Measurements from ENCODE around the gene ZBTB20. TPM values are rescaled to one million over a fixed set of nuclear protein-coding genes. Genes with fewer than 3 reads are reported as not detected.

ZBTB20 gene
- total and polyA plus RNA-seq, 5 donors from 2014 or later = 10.1 to 58.2 (median 13.2) TPM

GRCh38 chr3:114460459-114460858 is 686.6 kb downstream of the ZBTB20 start:
- Mint-ChIP-seq H3K27ac (no peak overlapping the region), H3K4me3 (no peak overlapping the region), H3K9me3 (no peaks in the 10 kb centered on the region), H3K4me1 (peaks cover 0 to 9% (median 1%) of the 10 kb centered on the region in 4 donors), H3K27me3 (no peaks in the 10 kb centered on the region), H3K36me3 (no peaks in the 10 kb centered on the region)
- ATAC-seq (ENCODE audit: low read depth in 2 of 2) (no peak), DNase-seq (no peak)
- H3K9me3 ChIP-seq (ENCODE audit: control insufficient read depth in 2 of 2, low read length in 2 of 2) = no peaks in the 10 kb centered on the region
- H3K4me3 ChIP-seq (ENCODE audit: low read depth, low read length) = no peak overlapping the region
- H3K36me3 ChIP-seq (ENCODE audit: control insufficient read depth, insufficient read depth, low read length) = no peaks in the 10 kb centered on the region
- H3K4me1 ChIP-seq (ENCODE audit: control insufficient read depth, insufficient read depth, low read length, poor library complexity, severe bottlenecking) = no peaks in the 10 kb centered on the region
- no peak overlapping the region for H3K27ac ChIP-seq (ENCODE audit: insufficient read depth, low read length, poor library complexity, severe bottlenecking)
- peaks cover 6% of the 10 kb centered on the region for H3K27me3 ChIP-seq (ENCODE audit: control insufficient read depth, insufficient read depth, low read length)

GRCh38 chr3:114456742-114457141 is 690.3 kb downstream of the ZBTB20 start:
- H3K27ac Mint-ChIP-seq = no peak overlapping the region

DNA sequence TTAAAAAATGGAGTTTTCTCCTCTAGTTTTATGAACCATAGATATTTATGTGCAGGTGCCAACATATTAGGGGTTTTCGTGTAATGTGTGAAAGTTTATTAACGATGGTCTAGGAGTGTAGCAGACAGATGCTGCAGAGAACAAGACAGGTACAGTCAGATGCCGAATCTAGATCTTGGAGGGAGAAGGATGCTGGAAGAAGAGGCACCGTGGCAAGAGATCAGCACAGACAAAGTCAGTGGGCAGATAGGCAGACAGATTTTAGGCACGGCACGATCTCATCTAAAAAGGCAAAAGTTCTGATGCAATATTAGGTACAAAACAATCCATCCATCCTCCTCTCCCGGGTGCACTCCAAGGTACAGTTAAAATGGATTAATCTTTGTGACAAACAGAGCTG is 691.7 kb downstream of the ZBTB20 start:
- Histone ChIP-seq H3K27ac (ENCODE audit: insufficient read depth, low read length, poor library complexity, severe bottlenecking) (no peak overlapping the region), H3K36me3 (ENCODE audit: control insufficient read depth, insufficient read depth, low read length) (no peaks in the 10 kb centered on the region), H3K27me3 (ENCODE audit: control insufficient read depth, insufficient read depth, low read length) (peaks cover 6% of the 10 kb centered on the region), H3K9me3 (ENCODE audit: control insufficient read depth in 2 of 2, low read length in 2 of 2) (no peaks in the 10 kb centered on the region), H3K4me1 (ENCODE audit: control insufficient read depth, insufficient read depth, low read length, poor library complexity, severe bottlenecking) (peaks cover 11% of the 10 kb centered on the region), H3K4me3 (ENCODE audit: low read depth, low read length) (no peak overlapping the region)
- DNase-seq (no peak), ATAC-seq (ENCODE audit: low read depth in 2 of 2) (no peak)
- Mint-ChIP-seq H3K27ac (no peak overlapping the region), H3K9me3 (no peaks in the 10 kb centered on the region), H3K27me3 (no peaks in the 10 kb centered on the region), H3K4me1 (peaks cover 5 to 13% (median 8%) of the 10 kb centered on the region in 4 donors), H3K36me3 (no peaks in the 10 kb centered on the region), H3K4me3 (no peak overlapping the region)

More at GRCh38 chr3:114456742-114457141, 690.3 kb downstream of the ZBTB20 start:
- ATAC-seq (ENCODE audit: low read depth in 2 of 2) (peak in 1 of 2 donors; percentile 22), DNase-seq (no peak)
- Histone ChIP-seq H3K36me3 (ENCODE audit: control insufficient read depth, insufficient read depth, low read length) (no peaks in the 10 kb centered on the region), H3K4me1 (ENCODE audit: control insufficient read depth, insufficient read depth, low read length, poor library complexity, severe bottlenecking) (peaks cover 11% of the 10 kb centered on the region), H3K27ac (ENCODE audit: insufficient read depth, low read length, poor library complexity, severe bottlenecking) (no peak overlapping the region), H3K4me3 (ENCODE audit: low read depth, low read length) (no peak overlapping the region), H3K27me3 (ENCODE audit: control insufficient read depth, insufficient read depth, low read length) (peaks cover 6% of the 10 kb centered on the region), H3K9me3 (ENCODE audit: control insufficient read depth in 2 of 2, low read length in 2 of 2) (no peaks in the 10 kb centered on the region)
- Mint-ChIP-seq H3K4me1 (peaks cover 4 to 8% (median 7%) of the 10 kb centered on the region in 4 donors), H3K27me3 (no peaks in the 10 kb centered on the region), H3K4me3 (no peak overlapping the region), H3K36me3 (no peaks in the 10 kb centered on the region), H3K9me3 (no peaks in the 10 kb centered on the region)

GRCh38 chr3:114454551-114455251 is 692.4 kb downstream of the ZBTB20 start:
- Mint-ChIP-seq H3K27me3 (no peaks in the 10 kb centered on the region), H3K4me1 (peaks cover 5 to 15% (median 8%) of the 10 kb centered on the region in 4 donors), H3K4me3 (no peak overlapping the region), H3K27ac (no peak overlapping the region), H3K9me3 (no peaks in the 10 kb centered on the region), H3K36me3 (no peaks in the 10 kb centered on the region)
- Histone ChIP-seq H3K27ac (ENCODE audit: insufficient read depth, low read length, poor library complexity, severe bottlenecking) (no peak overlapping the region), H3K4me1 (ENCODE audit: control insufficient read depth, insufficient read depth, low read length, poor library complexity, severe bottlenecking) (peaks cover 11% of the 10 kb centered on the region), H3K9me3 (ENCODE audit: control insufficient read depth in 2 of 2, low read length in 2 of 2) (no peaks in the 10 kb centered on the region), H3K27me3 (ENCODE audit: control insufficient read depth, insufficient read depth, low read length) (peaks cover 6% of the 10 kb centered on the region), H3K4me3 (ENCODE audit: low read depth, low read length) (peak overlapping the region; percentile 43), H3K36me3 (ENCODE audit: control insufficient read depth, insufficient read depth, low read length) (no peaks in the 10 kb centered on the region)
- DNase-seq (peak in 2 of 3 donors; percentile 9 to 10), ATAC-seq (ENCODE audit: low read depth in 2 of 2) (peak in 1 of 2 donors; percentile 8)

DNA sequence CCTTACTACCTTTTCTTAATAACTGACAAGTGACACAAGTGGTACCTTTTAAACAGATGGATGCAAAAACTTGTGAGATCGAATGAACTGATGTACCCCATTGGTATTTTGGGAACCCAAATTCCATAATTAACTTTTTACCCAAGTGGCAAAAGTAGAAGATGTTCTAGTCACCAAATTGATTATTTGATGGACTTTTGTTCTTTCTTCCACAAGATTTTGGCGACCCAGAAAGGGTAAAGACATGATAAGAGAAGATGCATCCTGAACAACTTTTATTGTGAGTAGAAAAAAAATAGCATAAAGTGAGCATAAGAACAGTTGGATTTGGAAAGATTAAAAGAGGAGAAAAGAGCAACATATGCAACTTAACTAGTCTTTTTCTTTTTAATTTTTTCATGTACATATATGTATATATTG is 693.7 kb downstream of the ZBTB20 start:
- no peak overlapping the region for H3K27ac ChIP-seq (ENCODE audit: insufficient read depth, low read length, poor library complexity, severe bottlenecking)
- no peak for ATAC-seq (ENCODE audit: low read depth in 2 of 2)
- no peak overlapping the region for H3K4me3 ChIP-seq (ENCODE audit: low read depth, low read length)
- Mint-ChIP-seq H3K36me3 (no peaks in the 10 kb centered on the region), H3K4me1 (peaks cover 0 to 15% (median 8%) of the 10 kb centered on the region in 4 donors), H3K27ac (no peak overlapping the region), H3K9me3 (no peaks in the 10 kb centered on the region), H3K27me3 (no peaks in the 10 kb centered on the region), H3K4me3 (no peak overlapping the region)
- no peaks in the 10 kb centered on the region for H3K36me3 ChIP-seq (ENCODE audit: control insufficient read depth, insufficient read depth, low read length)
- H3K4me1 ChIP-seq (ENCODE audit: control insufficient read depth, insufficient read depth, low read length, poor library complexity, severe bottlenecking) = peaks cover 11% of the 10 kb centered on the region
- no peaks in the 10 kb centered on the region for H3K9me3 ChIP-seq (ENCODE audit: control insufficient read depth in 2 of 2, low read length in 2 of 2)
- H3K27me3 ChIP-seq (ENCODE audit: control insufficient read depth, insufficient read depth, low read length) = peaks cover 6% of the 10 kb centered on the region
- no peak for DNase-seq

DNA sequence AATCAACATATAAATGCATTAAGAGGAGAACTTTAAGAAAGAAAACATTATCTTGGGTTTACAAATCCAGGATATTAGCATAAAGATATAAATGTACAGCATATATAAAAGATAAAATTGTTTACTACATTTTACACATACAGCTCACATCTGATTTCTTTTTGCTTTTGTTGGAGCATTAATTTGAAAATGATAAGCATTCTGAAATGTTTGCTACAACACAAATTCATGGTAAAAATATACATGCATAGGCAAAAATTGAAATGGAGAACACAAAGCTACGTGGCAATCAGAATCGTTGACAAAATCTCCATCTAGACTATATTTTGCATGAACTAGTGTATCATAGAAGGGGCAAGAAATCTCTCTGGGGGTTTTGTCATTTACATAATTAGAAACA is 694.2 kb downstream of the ZBTB20 start:
- Mint-ChIP-seq H3K27ac (no peak overlapping the region), H3K27me3 (no peaks in the 10 kb centered on the region), H3K36me3 (no peaks in the 10 kb centered on the region), H3K4me1 (peaks cover 0 to 15% (median 8%) of the 10 kb centered on the region in 4 donors), H3K4me3 (no peak overlapping the region), H3K9me3 (no peaks in the 10 kb centered on the region)
- no peaks in the 10 kb centered on the region for H3K36me3 ChIP-seq (ENCODE audit: control insufficient read depth, insufficient read depth, low read length)
- peaks cover 11% of the 10 kb centered on the region for H3K4me1 ChIP-seq (ENCODE audit: control insufficient read depth, insufficient read depth, low read length, poor library complexity, severe bottlenecking)
- DNase-seq (no peak), ATAC-seq (ENCODE audit: low read depth in 2 of 2) (no peak)
- peaks cover 6% of the 10 kb centered on the region for H3K27me3 ChIP-seq (ENCODE audit: control insufficient read depth, insufficient read depth, low read length)
- H3K4me3 ChIP-seq (ENCODE audit: low read depth, low read length) = no peak overlapping the region
- H3K27ac ChIP-seq (ENCODE audit: insufficient read depth, low read length, poor library complexity, severe bottlenecking) = no peak overlapping the region
- H3K9me3 ChIP-seq (ENCODE audit: control insufficient read depth in 2 of 2, low read length in 2 of 2) = no peaks in the 10 kb centered on the region

GRCh38 chr3:114452256-114452655 is 694.8 kb downstream of the ZBTB20 start:
- Histone ChIP-seq H3K4me1 (ENCODE audit: control insufficient read depth, insufficient read depth, low read length, poor library complexity, severe bottlenecking) (peaks cover 11% of the 10 kb centered on the region), H3K4me3 (ENCODE audit: low read depth, low read length) (no peak overlapping the region), H3K36me3 (ENCODE audit: control insufficient read depth, insufficient read depth, low read length) (no peaks in the 10 kb centered on the region), H3K27me3 (ENCODE audit: control insufficient read depth, insufficient read depth, low read length) (peaks cover 6% of the 10 kb centered on the region), H3K27ac (ENCODE audit: insufficient read depth, low read length, poor library complexity, severe bottlenecking) (no peak overlapping the region), H3K9me3 (ENCODE audit: control insufficient read depth in 2 of 2, low read length in 2 of 2) (no peaks in the 10 kb centered on the region)
- Mint-ChIP-seq H3K9me3 (no peaks in the 10 kb centered on the region), H3K27me3 (no peaks in the 10 kb centered on the region), H3K4me1 (peaks cover 0 to 15% (median 8%) of the 10 kb centered on the region in 4 donors), H3K4me3 (no peak overlapping the region), H3K36me3 (no peaks in the 10 kb centered on the region), H3K27ac (no peak overlapping the region)
- ATAC-seq (ENCODE audit: low read depth in 2 of 2) (no peak), DNase-seq (no peak)

GRCh38 chr3:114451561-114452018 is 695.5 kb downstream of the ZBTB20 start:
- no peaks in the 10 kb centered on the region for H3K36me3 ChIP-seq (ENCODE audit: control insufficient read depth, insufficient read depth, low read length)
- H3K27me3 ChIP-seq (ENCODE audit: control insufficient read depth, insufficient read depth, low read length) = peaks cover 3% of the 10 kb centered on the region
- H3K4me1 Mint-ChIP-seq = peaks cover 0 to 15% (median 8%) of the 10 kb centered on the region in 4 donors
- no peaks in the 10 kb centered on the region for H3K36me3 Mint-ChIP-seq
- ATAC-seq (ENCODE audit: low read depth in 2 of 2) (no peak), DNase-seq (no peak)
- no peaks in the 10 kb centered on the region for H3K9me3 ChIP-seq (ENCODE audit: control insufficient read depth in 2 of 2, low read length in 2 of 2)
- H3K4me1 ChIP-seq (ENCODE audit: control insufficient read depth, insufficient read depth, low read length, poor library complexity, severe bottlenecking) = peaks cover 11% of the 10 kb centered on the region
- H3K4me3 ChIP-seq (ENCODE audit: low read depth, low read length) = no peak overlapping the region
- no peak overlapping the region for H3K4me3 Mint-ChIP-seq
- H3K27ac Mint-ChIP-seq = no peak overlapping the region
- peaks cover 2% of the 10 kb centered on the region for H3K27me3 Mint-ChIP-seq
- H3K27ac ChIP-seq (ENCODE audit: insufficient read depth, low read length, poor library complexity, severe bottlenecking) = no peak overlapping the region
- no peaks in the 10 kb centered on the region for H3K9me3 Mint-ChIP-seq

Data from CD4-positive, CD25-positive, alpha-beta regulatory T cell (primary cell).